Right atrium auricular region (tissue), 2 donors: ENCODE measurements around the gene ZMYND19. TPM values are rescaled to one million over a fixed set of nuclear protein-coding genes. Genes with fewer than 3 reads are reported as not detected.
A peak's percentile ranks its signal among the peaks of the same experiment; 100 is the strongest.
"Not testable (repeated sequence)": the region's sequence is repeated elsewhere in the genome, so short reads cannot be mapped to it uniquely, and the experiment has no call there.

Experiments
- DNase-seq: peaks from one replicate; pipeline ENCODE4 v3.0.0-alpha.2; 2019; ENCODE audit warnings: low spot score
- H3K27ac ChIP-seq, 2 donors: fragments of 200-600 bp; sonication (generic); 1 replicate in 1 of 2; 2 replicates in 1 of 2; pipeline ENCODE4 v1.5.1; 2016 to 2019
- H3K27me3 ChIP-seq, 2 donors: fragments of 200-600 bp; sonication (generic); one replicate each; pipeline versions ENCODE4 v1.5.1 to v1.6.0; 2017 to 2019
- H3K36me3 ChIP-seq: fragments of 200-600 bp; sonication (generic); one replicate; pipeline ENCODE4 v1.5.1; 2016
- H3K4me1 ChIP-seq, 2 donors: fragments of 200-600 bp; sonication (generic); one replicate each; pipeline versions ENCODE4 v1.5.1 to v1.6.0; 2017 to 2019
- H3K4me3 ChIP-seq, 2 donors: fragments of 200-600 bp; sonication (generic); 1 replicate in 1 of 2; 2 replicates in 1 of 2; pipeline ENCODE4 v1.5.1; 2017 to 2019; ENCODE audit warnings: mild to moderate bottlenecking in 1 of 2, moderate library complexity in 1 of 2
- H3K9me3 ChIP-seq, 2 donors: fragments of 200-600 bp; sonication (generic); one replicate each; pipeline ENCODE4 v1.5.1; 2019
- CTCF ChIP-seq, 2 donors: fragments of 200-600 bp; sonication (generic); IDR thresholded peaks; one replicate each; pipeline ENCODE4 v1.5.1; 2019; ENCODE audit warnings: antibody characterized with exemption in 2 of 2
- total RNA-seq, 2 donors: library from RNA; depleted of rRNA; stranded (reverse); fragments of >200 nt; gene quantifications; one replicate each; pipeline ENCODE4 v1.1.0, GENCODE V29; 2016

Gene ZMYND19
- total RNA-seq, 2 donors from 2014 or later, result 5.0 to 6.4 TPM

DNA sequence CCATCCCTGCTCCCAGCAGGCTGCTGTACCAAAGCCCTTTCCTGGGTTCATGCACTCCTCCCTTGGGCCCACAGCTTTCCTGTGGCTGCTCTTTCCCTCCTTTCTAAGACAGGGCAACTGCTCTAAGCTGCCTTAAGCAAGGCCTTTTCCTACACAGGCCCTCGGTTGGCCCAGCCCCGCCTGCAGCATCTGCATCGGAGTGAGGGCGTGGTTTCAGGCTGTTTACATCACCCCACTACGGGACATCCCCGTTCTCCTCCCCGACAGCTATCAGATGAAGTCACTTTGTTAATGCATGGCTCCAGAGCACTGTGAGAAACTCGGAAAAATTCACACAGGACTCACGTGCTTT, 15.0 kb downstream of the ZMYND19 start:
- Histone ChIP-seq H3K27ac (peak overlapping the region; percentile 56 to 66), H3K4me1 (peaks cover 0 to 54% of the 10 kb centered on the region in 2 donors), H3K4me3 (no peak overlapping the region), H3K9me3 (no peaks in the 10 kb centered on the region), H3K27me3 (no peaks in the 10 kb centered on the region), H3K36me3 (peaks cover 24% of the 10 kb centered on the region)
- TF ChIP-seq CTCF (IDR thresholded peaks at IDR 0.05), result no peak
- no peak for DNase-seq

GRCh38 chr9:137574192-137574591, 16.1 kb downstream of the ZMYND19 start:
- Histone ChIP-seq H3K9me3 (no peaks in the 10 kb centered on the region), H3K27me3 (no peaks in the 10 kb centered on the region), H3K27ac (peak overlapping the region; percentile 56 to 66), H3K4me3 (no peak overlapping the region), H3K4me1 (peaks cover 0 to 47% of the 10 kb centered on the region in 2 donors), H3K36me3 (peaks cover 24% of the 10 kb centered on the region)
- DNase-seq, result no peak
- TF ChIP-seq CTCF (IDR thresholded peaks at IDR 0.05), result no peak

DNA sequence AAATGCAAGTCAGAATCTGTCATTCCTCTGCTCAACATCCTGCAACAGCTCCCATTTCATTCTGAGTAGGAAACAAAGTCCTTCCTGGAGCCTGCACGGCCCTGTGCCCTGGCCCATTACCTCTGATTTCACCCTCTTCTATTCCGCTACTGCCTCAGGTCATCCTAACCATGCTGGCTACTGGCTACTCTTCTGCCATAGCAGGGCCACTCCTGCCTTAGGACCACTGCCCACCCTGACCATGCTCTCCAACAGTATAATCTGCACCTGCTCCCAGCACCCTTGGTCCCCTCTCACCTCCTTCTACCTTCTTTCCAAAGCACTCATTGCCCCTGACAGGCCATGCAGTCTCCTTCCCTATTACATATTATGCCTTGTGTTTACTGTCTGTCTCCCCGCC, 19.7 kb downstream of the ZMYND19 start:
- no peak overlapping the region for H3K27ac ChIP-seq
- no peaks in the 10 kb centered on the region for H3K27me3 ChIP-seq
- no peak for DNase-seq
- H3K36me3 ChIP-seq, result peaks cover 24% of the 10 kb centered on the region
- H3K9me3 ChIP-seq, result no peaks in the 10 kb centered on the region
- no peak overlapping the region for H3K4me3 ChIP-seq
- TF ChIP-seq CTCF (IDR thresholded peaks at IDR 0.05), result no peak
- peaks cover 0 to 17% of the 10 kb centered on the region in 2 donors for H3K4me1 ChIP-seq

GRCh38 chr9:137569609-137570203, 20.6 kb downstream of the ZMYND19 start:
- Histone ChIP-seq H3K36me3 (peaks cover 27% of the 10 kb centered on the region), H3K27me3 (no peaks in the 10 kb centered on the region), H3K4me3 (no peak overlapping the region), H3K4me1 (peaks cover 0 to 8% of the 10 kb centered on the region in 2 donors), H3K9me3 (no peaks in the 10 kb centered on the region), H3K27ac (no peak overlapping the region)
- TF ChIP-seq CTCF (IDR thresholded peaks at IDR 0.05), result no peak
- no peak for DNase-seq

GRCh38 chr9:137568445-137568844, 21.9 kb downstream of the ZMYND19 start:
- H3K9me3 ChIP-seq, DNase-seq, H3K27ac ChIP-seq, H3K27me3 ChIP-seq, H3K4me3 ChIP-seq, H3K4me1 ChIP-seq: not testable (repeated sequence)
- peaks cover 29% of the 10 kb centered on the region for H3K36me3 ChIP-seq

DNA sequence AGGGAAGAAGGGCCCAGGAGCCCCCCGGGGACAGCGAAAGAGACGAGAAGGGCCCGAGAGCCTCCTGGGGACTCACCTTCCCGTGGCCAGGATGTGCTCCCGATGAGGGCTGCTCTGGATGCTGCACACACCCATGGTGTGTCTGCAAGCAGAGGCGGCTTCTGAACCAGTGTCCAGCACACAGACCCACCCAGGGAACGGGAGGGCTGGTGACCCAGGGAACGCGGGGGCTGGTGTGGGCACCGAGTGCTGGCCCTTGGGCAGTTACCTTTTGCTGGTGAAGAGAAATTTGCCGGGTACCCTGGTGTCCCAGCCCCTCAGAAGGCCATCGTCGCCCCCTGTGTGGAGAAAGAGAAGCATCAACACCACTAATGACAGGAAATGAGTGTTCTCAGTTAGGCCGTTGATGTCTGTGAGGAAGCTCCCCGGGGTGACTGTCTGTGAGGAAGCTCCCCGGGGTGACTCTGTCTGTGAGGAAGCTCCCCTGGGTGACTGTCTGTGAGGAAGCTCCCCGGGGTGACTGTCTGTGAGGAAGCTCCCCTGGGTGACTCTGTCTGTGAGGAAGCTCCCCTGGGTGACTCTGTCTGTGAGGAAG, 25.4 kb downstream of the ZMYND19 start:
- H3K27ac ChIP-seq, result no peak overlapping the region
- no peak for TF ChIP-seq CTCF (IDR thresholded peaks at IDR 0.05)
- no peak for DNase-seq
- no peaks in the 10 kb centered on the region for H3K9me3 ChIP-seq
- no peaks in the 10 kb centered on the region for H3K27me3 ChIP-seq
- H3K4me1 ChIP-seq, result no peaks in the 10 kb centered on the region
- no peak overlapping the region for H3K4me3 ChIP-seq
- H3K36me3 ChIP-seq, result peaks cover 20% of the 10 kb centered on the region
